ENCODE measurements around the gene CDC45. TPM values are rescaled to one million over a fixed set of nuclear protein-coding genes. Genes with fewer than 3 reads are reported as not detected.
"Not testable (repeated sequence)": the region's sequence is repeated elsewhere in the genome, so short reads cannot be mapped to it uniquely, and the experiment has no call there.

Gene CDC45
- total RNA-seq, 1 donor from 2014 or later: 3.1 TPM

- no peak overlapping the region for H3K4me3 ChIP-seq (ENCODE audit: low read length in 3 of 3)
- H3K9me3 ChIP-seq (ENCODE audit: control insufficient read depth in 3 of 3, low read length in 3 of 3): no peaks in the 10 kb centered on the region
- H3K27me3 ChIP-seq (ENCODE audit: control insufficient read depth in 3 of 3, insufficient read depth in 3 of 3, low read length in 3 of 3): peaks cover 0 to 3% (median 0%) of the 10 kb centered on the region in 3 donors
- no peaks in the 10 kb centered on the region for H3K4me1 ChIP-seq (ENCODE audit: control insufficient read depth in 3 of 3, insufficient read depth in 3 of 3, low read length in 3 of 3)
- H3K27ac ChIP-seq (ENCODE audit: low read depth, low read length): no peak overlapping the region
- no peaks in the 10 kb centered on the region for H3K36me3 ChIP-seq (ENCODE audit: control insufficient read depth in 3 of 3, insufficient read depth in 3 of 3, low read length in 3 of 3)
- no peak overlapping the region for H3K9ac ChIP-seq (ENCODE audit: low read depth in 1 of 3, low read length in 3 of 3)
Measured at GRCh38 chr22:19535001-19535400, 55.3 kb downstream of the CDC45 start.

GRCh38 chr22:19536564-19536963 is 56.8 kb downstream of the CDC45 start:
- Histone ChIP-seq H3K27me3 (ENCODE audit: control insufficient read depth in 3 of 3, insufficient read depth in 3 of 3, low read length in 3 of 3) (no peaks in the 10 kb centered on the region), H3K9me3 (ENCODE audit: control insufficient read depth in 3 of 3, low read length in 3 of 3) (no peaks in the 10 kb centered on the region), H3K4me1 (ENCODE audit: control insufficient read depth in 3 of 3, insufficient read depth in 3 of 3, low read length in 3 of 3) (no peaks in the 10 kb centered on the region), H3K4me3 (ENCODE audit: low read length in 3 of 3) (no peak overlapping the region), H3K36me3 (ENCODE audit: control insufficient read depth in 3 of 3, insufficient read depth in 3 of 3, low read length in 3 of 3) (no peaks in the 10 kb centered on the region), H3K27ac (ENCODE audit: low read depth, low read length) (no peak overlapping the region), H3K9ac (ENCODE audit: low read depth in 1 of 3, low read length in 3 of 3) (no peak overlapping the region)

GRCh38 chr22:19537941-19538488 is 58.3 kb downstream of the CDC45 start:
- Histone ChIP-seq H3K9me3 (ENCODE audit: control insufficient read depth in 3 of 3, low read length in 3 of 3) (no peaks in the 10 kb centered on the region), H3K4me1 (ENCODE audit: control insufficient read depth in 3 of 3, insufficient read depth in 3 of 3, low read length in 3 of 3) (no peaks in the 10 kb centered on the region), H3K36me3 (ENCODE audit: control insufficient read depth in 3 of 3, insufficient read depth in 3 of 3, low read length in 3 of 3) (no peaks in the 10 kb centered on the region), H3K4me3 (ENCODE audit: low read length in 3 of 3) (no peak overlapping the region), H3K27me3 (ENCODE audit: control insufficient read depth in 3 of 3, insufficient read depth in 3 of 3, low read length in 3 of 3) (no peaks in the 10 kb centered on the region), H3K27ac (ENCODE audit: low read depth, low read length) (no peak overlapping the region), H3K9ac (ENCODE audit: low read depth in 1 of 3, low read length in 3 of 3) (no peak overlapping the region)

- H3K4me3 ChIP-seq (ENCODE audit: low read length in 3 of 3): no peak overlapping the region
- H3K36me3 ChIP-seq (ENCODE audit: control insufficient read depth in 3 of 3, insufficient read depth in 3 of 3, low read length in 3 of 3): no peaks in the 10 kb centered on the region
- no peak overlapping the region for H3K9ac ChIP-seq (ENCODE audit: low read depth in 1 of 3, low read length in 3 of 3)
- no peak overlapping the region for H3K27ac ChIP-seq (ENCODE audit: low read depth, low read length)
- no peaks in the 10 kb centered on the region for H3K9me3 ChIP-seq (ENCODE audit: control insufficient read depth in 3 of 3, low read length in 3 of 3)
- peaks cover 5 to 9% (median 7%) of the 10 kb centered on the region in 3 donors for H3K27me3 ChIP-seq (ENCODE audit: control insufficient read depth in 3 of 3, insufficient read depth in 3 of 3, low read length in 3 of 3)
- peaks cover 0 to 5% (median 0%) of the 10 kb centered on the region in 3 donors for H3K4me1 ChIP-seq (ENCODE audit: control insufficient read depth in 3 of 3, insufficient read depth in 3 of 3, low read length in 3 of 3)
Measured at GRCh38 chr22:19540394-19540793, 60.7 kb downstream of the CDC45 start.

- no peak overlapping the region for H3K9ac ChIP-seq (ENCODE audit: low read depth in 1 of 3, low read length in 3 of 3)
- no peaks in the 10 kb centered on the region for H3K9me3 ChIP-seq (ENCODE audit: control insufficient read depth in 3 of 3, low read length in 3 of 3)
- H3K27me3 ChIP-seq (ENCODE audit: control insufficient read depth in 3 of 3, insufficient read depth in 3 of 3, low read length in 3 of 3): peaks cover 5 to 11% (median 7%) of the 10 kb centered on the region in 3 donors
- no peak overlapping the region for H3K27ac ChIP-seq (ENCODE audit: low read depth, low read length)
- H3K36me3 ChIP-seq (ENCODE audit: control insufficient read depth in 3 of 3, insufficient read depth in 3 of 3, low read length in 3 of 3): no peaks in the 10 kb centered on the region
- no peak overlapping the region for H3K4me3 ChIP-seq (ENCODE audit: low read length in 3 of 3)
- peaks cover 0 to 5% (median 0%) of the 10 kb centered on the region in 3 donors for H3K4me1 ChIP-seq (ENCODE audit: control insufficient read depth in 3 of 3, insufficient read depth in 3 of 3, low read length in 3 of 3)
Measured at GRCh38 chr22:19543970-19544708, 64.4 kb downstream of the CDC45 start.

- no peak overlapping the region for H3K27ac ChIP-seq (ENCODE audit: low read depth, low read length)
- no peaks in the 10 kb centered on the region for H3K9me3 ChIP-seq (ENCODE audit: control insufficient read depth in 3 of 3, low read length in 3 of 3)
- no peak overlapping the region for H3K4me3 ChIP-seq (ENCODE audit: low read length in 3 of 3)
- peaks cover 0 to 5% (median 0%) of the 10 kb centered on the region in 3 donors for H3K4me1 ChIP-seq (ENCODE audit: control insufficient read depth in 3 of 3, insufficient read depth in 3 of 3, low read length in 3 of 3)
- H3K36me3 ChIP-seq (ENCODE audit: control insufficient read depth in 3 of 3, insufficient read depth in 3 of 3, low read length in 3 of 3): no peaks in the 10 kb centered on the region
- peaks cover 5 to 12% (median 7%) of the 10 kb centered on the region in 3 donors for H3K27me3 ChIP-seq (ENCODE audit: control insufficient read depth in 3 of 3, insufficient read depth in 3 of 3, low read length in 3 of 3)
- H3K9ac ChIP-seq (ENCODE audit: low read depth in 1 of 3, low read length in 3 of 3): no peak overlapping the region
Measured at GRCh38 chr22:19545935-19546207, 66.2 kb downstream of the CDC45 start.

GRCh38 chr22:19546680-19547079 is 67.0 kb downstream of the CDC45 start:
- no peaks in the 10 kb centered on the region for H3K9me3 ChIP-seq (ENCODE audit: control insufficient read depth in 3 of 3, low read length in 3 of 3)
- peaks cover 0 to 5% (median 0%) of the 10 kb centered on the region in 3 donors for H3K4me1 ChIP-seq (ENCODE audit: control insufficient read depth in 3 of 3, insufficient read depth in 3 of 3, low read length in 3 of 3)
- peaks cover 5 to 12% (median 7%) of the 10 kb centered on the region in 3 donors for H3K27me3 ChIP-seq (ENCODE audit: control insufficient read depth in 3 of 3, insufficient read depth in 3 of 3, low read length in 3 of 3)
- H3K4me3 ChIP-seq (ENCODE audit: low read length in 3 of 3): no peak overlapping the region
- H3K36me3 ChIP-seq (ENCODE audit: control insufficient read depth in 3 of 3, insufficient read depth in 3 of 3, low read length in 3 of 3): no peaks in the 10 kb centered on the region
- no peak overlapping the region for H3K9ac ChIP-seq (ENCODE audit: low read depth in 1 of 3, low read length in 3 of 3)
- H3K27ac ChIP-seq (ENCODE audit: low read depth, low read length): no peak overlapping the region

- Histone ChIP-seq H3K36me3 (ENCODE audit: control insufficient read depth in 3 of 3, insufficient read depth in 3 of 3, low read length in 3 of 3) (no peaks in the 10 kb centered on the region), H3K27me3 (ENCODE audit: control insufficient read depth in 3 of 3, insufficient read depth in 3 of 3, low read length in 3 of 3) (peaks cover 5 to 12% (median 7%) of the 10 kb centered on the region in 3 donors), H3K27ac (ENCODE audit: low read depth, low read length) (no peak overlapping the region), H3K9ac (ENCODE audit: low read depth in 1 of 3, low read length in 3 of 3) (no peak overlapping the region), H3K4me1 (ENCODE audit: control insufficient read depth in 3 of 3, insufficient read depth in 3 of 3, low read length in 3 of 3) (peaks cover 0 to 5% (median 0%) of the 10 kb centered on the region in 3 donors), H3K4me3 (ENCODE audit: low read length in 3 of 3) (no peak overlapping the region), H3K9me3 (ENCODE audit: control insufficient read depth in 3 of 3, low read length in 3 of 3) (no peaks in the 10 kb centered on the region)
Measured at GRCh38 chr22:19547620-19548019, 67.9 kb downstream of the CDC45 start.

GRCh38 chr22:19548427-19548826 is 68.7 kb downstream of the CDC45 start:
- H3K4me1 ChIP-seq (ENCODE audit: control insufficient read depth in 3 of 3, insufficient read depth in 3 of 3, low read length in 3 of 3); H3K9ac ChIP-seq (ENCODE audit: low read depth in 1 of 3, low read length in 3 of 3): not testable (repeated sequence)

GRCh38 chr22:19548964-19549363 is 69.2 kb downstream of the CDC45 start:
- peaks cover 3 to 8% (median 5%) of the 10 kb centered on the region in 3 donors for H3K27me3 ChIP-seq (ENCODE audit: control insufficient read depth in 3 of 3, insufficient read depth in 3 of 3, low read length in 3 of 3)
- H3K9me3 ChIP-seq (ENCODE audit: control insufficient read depth in 3 of 3, low read length in 3 of 3): no peaks in the 10 kb centered on the region
- H3K27ac ChIP-seq (ENCODE audit: low read depth, low read length): no peak overlapping the region
- H3K4me3 ChIP-seq (ENCODE audit: low read length in 3 of 3): no peak overlapping the region
- H3K4me1 ChIP-seq (ENCODE audit: control insufficient read depth in 3 of 3, insufficient read depth in 3 of 3, low read length in 3 of 3): peaks cover 0 to 3% (median 0%) of the 10 kb centered on the region in 3 donors
- no peaks in the 10 kb centered on the region for H3K36me3 ChIP-seq (ENCODE audit: control insufficient read depth in 3 of 3, insufficient read depth in 3 of 3, low read length in 3 of 3)
- H3K9ac ChIP-seq (ENCODE audit: low read depth in 1 of 3, low read length in 3 of 3): no peak overlapping the region

More at GRCh38 chr22:19548427-19548826, 68.7 kb downstream of the CDC45 start:
- not testable (repeated sequence) for H3K4me3 ChIP-seq (ENCODE audit: low read length in 3 of 3); H3K36me3 ChIP-seq (ENCODE audit: control insufficient read depth in 3 of 3, insufficient read depth in 3 of 3, low read length in 3 of 3); H3K27ac ChIP-seq (ENCODE audit: low read depth, low read length); H3K9me3 ChIP-seq (ENCODE audit: control insufficient read depth in 3 of 3, low read length in 3 of 3)
- peaks cover 5 to 12% (median 7%) of the 10 kb centered on the region in 3 donors for H3K27me3 ChIP-seq (ENCODE audit: control insufficient read depth in 3 of 3, insufficient read depth in 3 of 3, low read length in 3 of 3)
